ENCODE measurements around the gene SLC17A4.

- no peak for TF ChIP-seq CTCF (conservative IDR thresholded peaks at IDR 0.05; ENCODE audit: low read depth, low read length)
- TF ChIP-seq EZH2phosphoT487 (IDR thresholded peaks at IDR 0.05; ENCODE audit: borderline replicate concordance, low read length), result no peak
Measured at GRCh38 chr6:25777856-25778649, 23.5 kb downstream of the SLC17A4 start.

Data from PC-3 (cell line).